H1 (cell line): ENCODE measurements around the gene POU5F1. TPM values are rescaled to one million over a fixed set of nuclear protein-coding genes. Genes with fewer than 3 reads are reported as not detected.

Experiments
- SAP30 ChIP-seq: fragments of 300-600 bp; sonication (generic); IDR thresholded peaks from 2 replicates; pipeline ENCODE4 v1.7.1; 2012; ENCODE audit warnings: low read length, moderate library complexity, mild to moderate bottlenecking, inconsistent platforms; ENCODE audit not compliant: insufficient read depth, insufficient replicate concordance
- polyA plus RNA-seq, 7 experiments: library from polyadenylated mRNA; depleted of rRNA in 3 of 7; stranded (reverse) in 5 of 7; unstranded in 2 of 7; fragments of >200 nt in 5 of 7; fragments of 200-250 nt in 2 of 7; gene quantifications; 1 replicate in 5 of 7; 2 replicates in 1 of 7; 4 replicates in 1 of 7; pipeline versions ENCODE4 v1.2.1 to v1.2.3, GENCODE V29; 2011 to 2013; ENCODE audit warnings: missing spikeins in 2 of 7, mixed read lengths in 2 of 7
- total RNA-seq: library from RNA; stranded (reverse); fragmentation: NEBNext Ultra II Directional; extraction: Animal tissue kit (Norgen Biotek cat#: 25700); gene quantifications from 2 replicates; pipeline ENCODE4 v1.2.1, GENCODE V29; 2021
- TF ChIP-seq, protein P1 (sequence below): fragments of 300-600 bp; sonication (generic); IDR thresholded peaks from 2 replicates; pipeline ENCODE4 v1.7.1; 2012; ENCODE audit warnings: low read length, moderate library complexity, mild to moderate bottlenecking, inconsistent platforms; ENCODE audit not compliant: insufficient replicate concordance

The POU5F1 gene
- total and polyA plus RNA-seq, 2 of the 8 experiments (the other 6 are each of a cell fraction or from before 2014, with no cell fraction given), result 2,437 to 2,526 TPM

DNA sequence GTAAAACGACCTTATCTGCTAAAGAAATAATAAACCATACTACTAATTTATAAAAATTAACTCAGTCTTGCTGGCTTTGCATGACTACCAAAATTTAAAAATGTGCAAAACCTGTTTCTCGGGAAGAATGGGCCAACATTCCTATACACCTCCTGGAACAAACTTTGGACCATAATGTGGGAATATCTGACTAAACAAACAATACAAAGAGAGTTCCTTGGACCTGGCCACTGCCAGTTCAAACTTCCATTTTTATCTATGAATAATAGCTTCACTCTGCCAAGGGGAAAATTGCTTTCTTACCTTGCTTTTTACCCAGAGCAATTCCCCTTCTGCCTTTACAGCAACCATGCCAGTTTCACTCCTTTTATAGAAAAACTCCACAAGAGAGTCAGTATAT is 38.7 kb upstream of the POU5F1 start (continued):
- TF ChIP-seq SAP30, result no peak
- TF ChIP-seq, protein P1, sequence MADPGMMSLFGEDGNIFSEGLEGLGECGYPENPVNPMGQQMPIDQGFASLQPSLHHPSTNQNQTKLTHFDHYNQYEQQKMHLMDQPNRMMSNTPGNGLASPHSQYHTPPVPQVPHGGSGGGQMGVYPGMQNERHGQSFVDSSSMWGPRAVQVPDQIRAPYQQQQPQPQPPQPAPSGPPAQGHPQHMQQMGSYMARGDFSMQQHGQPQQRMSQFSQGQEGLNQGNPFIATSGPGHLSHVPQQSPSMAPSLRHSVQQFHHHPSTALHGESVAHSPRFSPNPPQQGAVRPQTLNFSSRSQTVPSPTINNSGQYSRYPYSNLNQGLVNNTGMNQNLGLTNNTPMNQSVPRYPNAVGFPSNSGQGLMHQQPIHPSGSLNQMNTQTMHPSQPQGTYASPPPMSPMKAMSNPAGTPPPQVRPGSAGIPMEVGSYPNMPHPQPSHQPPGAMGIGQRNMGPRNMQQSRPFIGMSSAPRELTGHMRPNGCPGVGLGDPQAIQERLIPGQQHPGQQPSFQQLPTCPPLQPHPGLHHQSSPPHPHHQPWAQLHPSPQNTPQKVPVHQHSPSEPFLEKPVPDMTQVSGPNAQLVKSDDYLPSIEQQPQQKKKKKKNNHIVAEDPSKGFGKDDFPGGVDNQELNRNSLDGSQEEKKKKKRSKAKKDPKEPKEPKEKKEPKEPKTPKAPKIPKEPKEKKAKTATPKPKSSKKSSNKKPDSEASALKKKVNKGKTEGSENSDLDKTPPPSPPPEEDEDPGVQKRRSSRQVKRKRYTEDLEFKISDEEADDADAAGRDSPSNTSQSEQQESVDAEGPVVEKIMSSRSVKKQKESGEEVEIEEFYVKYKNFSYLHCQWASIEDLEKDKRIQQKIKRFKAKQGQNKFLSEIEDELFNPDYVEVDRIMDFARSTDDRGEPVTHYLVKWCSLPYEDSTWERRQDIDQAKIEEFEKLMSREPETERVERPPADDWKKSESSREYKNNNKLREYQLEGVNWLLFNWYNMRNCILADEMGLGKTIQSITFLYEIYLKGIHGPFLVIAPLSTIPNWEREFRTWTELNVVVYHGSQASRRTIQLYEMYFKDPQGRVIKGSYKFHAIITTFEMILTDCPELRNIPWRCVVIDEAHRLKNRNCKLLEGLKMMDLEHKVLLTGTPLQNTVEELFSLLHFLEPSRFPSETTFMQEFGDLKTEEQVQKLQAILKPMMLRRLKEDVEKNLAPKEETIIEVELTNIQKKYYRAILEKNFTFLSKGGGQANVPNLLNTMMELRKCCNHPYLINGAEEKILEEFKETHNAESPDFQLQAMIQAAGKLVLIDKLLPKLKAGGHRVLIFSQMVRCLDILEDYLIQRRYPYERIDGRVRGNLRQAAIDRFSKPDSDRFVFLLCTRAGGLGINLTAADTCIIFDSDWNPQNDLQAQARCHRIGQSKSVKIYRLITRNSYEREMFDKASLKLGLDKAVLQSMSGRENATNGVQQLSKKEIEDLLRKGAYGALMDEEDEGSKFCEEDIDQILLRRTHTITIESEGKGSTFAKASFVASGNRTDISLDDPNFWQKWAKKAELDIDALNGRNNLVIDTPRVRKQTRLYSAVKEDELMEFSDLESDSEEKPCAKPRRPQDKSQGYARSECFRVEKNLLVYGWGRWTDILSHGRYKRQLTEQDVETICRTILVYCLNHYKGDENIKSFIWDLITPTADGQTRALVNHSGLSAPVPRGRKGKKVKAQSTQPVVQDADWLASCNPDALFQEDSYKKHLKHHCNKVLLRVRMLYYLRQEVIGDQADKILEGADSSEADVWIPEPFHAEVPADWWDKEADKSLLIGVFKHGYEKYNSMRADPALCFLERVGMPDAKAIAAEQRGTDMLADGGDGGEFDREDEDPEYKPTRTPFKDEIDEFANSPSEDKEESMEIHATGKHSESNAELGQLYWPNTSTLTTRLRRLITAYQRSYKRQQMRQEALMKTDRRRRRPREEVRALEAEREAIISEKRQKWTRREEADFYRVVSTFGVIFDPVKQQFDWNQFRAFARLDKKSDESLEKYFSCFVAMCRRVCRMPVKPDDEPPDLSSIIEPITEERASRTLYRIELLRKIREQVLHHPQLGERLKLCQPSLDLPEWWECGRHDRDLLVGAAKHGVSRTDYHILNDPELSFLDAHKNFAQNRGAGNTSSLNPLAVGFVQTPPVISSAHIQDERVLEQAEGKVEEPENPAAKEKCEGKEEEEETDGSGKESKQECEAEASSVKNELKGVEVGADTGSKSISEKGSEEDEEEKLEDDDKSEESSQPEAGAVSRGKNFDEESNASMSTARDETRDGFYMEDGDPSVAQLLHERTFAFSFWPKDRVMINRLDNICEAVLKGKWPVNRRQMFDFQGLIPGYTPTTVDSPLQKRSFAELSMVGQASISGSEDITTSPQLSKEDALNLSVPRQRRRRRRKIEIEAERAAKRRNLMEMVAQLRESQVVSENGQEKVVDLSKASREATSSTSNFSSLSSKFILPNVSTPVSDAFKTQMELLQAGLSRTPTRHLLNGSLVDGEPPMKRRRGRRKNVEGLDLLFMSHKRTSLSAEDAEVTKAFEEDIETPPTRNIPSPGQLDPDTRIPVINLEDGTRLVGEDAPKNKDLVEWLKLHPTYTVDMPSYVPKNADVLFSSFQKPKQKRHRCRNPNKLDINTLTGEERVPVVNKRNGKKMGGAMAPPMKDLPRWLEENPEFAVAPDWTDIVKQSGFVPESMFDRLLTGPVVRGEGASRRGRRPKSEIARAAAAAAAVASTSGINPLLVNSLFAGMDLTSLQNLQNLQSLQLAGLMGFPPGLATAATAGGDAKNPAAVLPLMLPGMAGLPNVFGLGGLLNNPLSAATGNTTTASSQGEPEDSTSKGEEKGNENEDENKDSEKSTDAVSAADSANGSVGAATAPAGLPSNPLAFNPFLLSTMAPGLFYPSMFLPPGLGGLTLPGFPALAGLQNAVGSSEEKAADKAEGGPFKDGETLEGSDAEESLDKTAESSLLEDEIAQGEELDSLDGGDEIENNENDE, result no peak
